ENCODE measurements around the gene GGACT. TPM values are rescaled to one million over a fixed set of nuclear protein-coding genes. Genes with fewer than 3 reads are reported as not detected.

Gene GGACT
- total and polyA plus RNA-seq, 12 donors: 1.8 to 16.0 (median 10.2) TPM

DNA sequence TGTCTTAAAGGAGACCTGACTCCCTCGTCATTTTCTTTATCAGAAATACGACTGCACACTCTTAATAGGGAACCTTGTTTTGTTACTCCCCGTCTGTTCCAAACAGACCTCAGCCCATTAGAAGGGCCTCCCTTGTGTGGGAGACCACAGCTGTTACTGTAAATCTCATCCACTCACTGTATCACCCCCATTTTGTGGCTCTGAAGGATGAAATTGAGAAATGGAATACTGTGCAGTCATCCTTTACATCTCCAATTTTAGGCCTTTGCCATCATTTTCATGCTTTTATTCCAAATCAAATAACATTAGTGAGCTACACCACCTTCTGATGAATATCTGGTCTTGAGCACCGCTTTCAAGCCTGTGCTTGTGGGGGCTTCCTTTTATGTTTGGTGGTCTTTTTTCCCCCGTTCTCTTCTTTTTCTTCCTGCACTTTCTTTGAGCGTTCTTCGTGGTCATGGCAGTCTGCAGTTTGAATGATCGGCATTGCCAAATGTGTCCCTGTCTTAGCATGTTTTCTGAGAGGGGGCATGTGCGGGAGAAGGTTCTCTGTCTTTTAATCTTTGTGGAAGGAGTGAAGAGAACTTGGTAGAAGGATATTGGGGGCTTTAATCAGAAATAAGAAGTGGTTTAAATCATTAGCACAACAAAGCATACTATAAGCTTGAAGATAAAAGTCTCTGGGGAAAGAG is 65.8 kb downstream of the GGACT start:
- Histone ChIP-seq H3K27ac (no peak overlapping the region), H3K27me3 (no peaks in the 10 kb centered on the region), H3K4me3 (no peak overlapping the region), H3K9me3 (replicated peaks in 1 of 3) (no peaks in the 10 kb centered on the region), H3K4me1 (replicated peaks in 1 of 2) (no peaks in the 10 kb centered on the region), H3K36me3 (replicated peaks in 1 of 2) (no peaks in the 10 kb centered on the region)
- TF ChIP-seq POLR2A (IDR thresholded peaks at IDR 0.05): no peak
- TF ChIP-seq, protein P1, sequence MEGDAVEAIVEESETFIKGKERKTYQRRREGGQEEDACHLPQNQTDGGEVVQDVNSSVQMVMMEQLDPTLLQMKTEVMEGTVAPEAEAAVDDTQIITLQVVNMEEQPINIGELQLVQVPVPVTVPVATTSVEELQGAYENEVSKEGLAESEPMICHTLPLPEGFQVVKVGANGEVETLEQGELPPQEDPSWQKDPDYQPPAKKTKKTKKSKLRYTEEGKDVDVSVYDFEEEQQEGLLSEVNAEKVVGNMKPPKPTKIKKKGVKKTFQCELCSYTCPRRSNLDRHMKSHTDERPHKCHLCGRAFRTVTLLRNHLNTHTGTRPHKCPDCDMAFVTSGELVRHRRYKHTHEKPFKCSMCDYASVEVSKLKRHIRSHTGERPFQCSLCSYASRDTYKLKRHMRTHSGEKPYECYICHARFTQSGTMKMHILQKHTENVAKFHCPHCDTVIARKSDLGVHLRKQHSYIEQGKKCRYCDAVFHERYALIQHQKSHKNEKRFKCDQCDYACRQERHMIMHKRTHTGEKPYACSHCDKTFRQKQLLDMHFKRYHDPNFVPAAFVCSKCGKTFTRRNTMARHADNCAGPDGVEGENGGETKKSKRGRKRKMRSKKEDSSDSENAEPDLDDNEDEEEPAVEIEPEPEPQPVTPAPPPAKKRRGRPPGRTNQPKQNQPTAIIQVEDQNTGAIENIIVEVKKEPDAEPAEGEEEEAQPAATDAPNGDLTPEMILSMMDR (IDR thresholded peaks at IDR 0.05): no peak
- intact Hi-C loops (cut with DNase I): no loop called here
- DNase-seq: no peak
- 96 to 98% (median 98%) methylated on average over 9 of the region's 9 CpGs for WGBS, 4 donors

DNA sequence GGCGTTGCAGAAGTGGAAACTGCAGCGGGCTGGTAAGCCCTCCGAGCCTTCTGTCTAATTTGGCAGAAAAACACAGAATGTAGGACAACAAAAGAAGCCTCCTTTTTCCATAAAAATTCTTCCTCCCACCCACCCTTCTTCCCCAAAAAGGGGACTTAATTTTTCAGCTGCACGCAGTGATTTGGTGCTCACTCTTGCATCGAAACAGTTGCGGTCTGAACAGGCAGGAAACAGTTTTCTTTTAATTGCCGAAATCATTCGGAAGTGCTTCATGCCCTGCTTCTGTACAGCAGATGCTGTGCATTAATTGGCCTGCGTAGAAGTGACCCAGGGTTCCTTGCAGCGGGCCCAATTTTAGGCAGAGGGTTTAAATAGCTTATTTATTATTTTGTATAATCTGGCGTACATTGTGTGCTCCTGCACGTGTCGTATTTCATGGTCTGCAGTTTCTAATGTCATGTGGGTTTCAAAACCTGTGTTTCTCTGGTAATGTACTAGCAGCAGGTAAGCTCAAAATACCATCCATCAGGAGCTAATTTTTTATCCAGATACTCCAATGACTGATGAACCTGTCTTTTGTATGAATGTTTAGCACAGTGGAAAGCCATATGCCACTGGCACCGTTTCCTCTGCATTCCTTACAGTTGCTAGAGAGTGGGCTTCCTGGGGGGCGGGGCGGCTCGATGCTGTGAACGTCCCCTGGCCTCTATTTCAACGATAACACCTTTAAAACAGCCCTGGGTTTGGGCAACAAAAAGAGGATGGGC is 66.6 kb downstream of the GGACT start:
- intact Hi-C loops (cut with DNase I): no loop called here
- H3K27ac ChIP-seq: no peak overlapping the region
- 84 to 97% (median 85%) methylated on average over 19 of the region's 19 CpGs for WGBS, 4 donors
- no peaks in the 10 kb centered on the region for H3K36me3 ChIP-seq (replicated peaks in 1 of 2)
- no peak for DNase-seq
- no peaks in the 10 kb centered on the region for H3K27me3 ChIP-seq
- TF ChIP-seq POLR2A (IDR thresholded peaks at IDR 0.05): no peak
- TF ChIP-seq, protein P1 (IDR thresholded peaks at IDR 0.05): no peak
- no peak overlapping the region for H3K4me3 ChIP-seq
- no peaks in the 10 kb centered on the region for H3K4me1 ChIP-seq (replicated peaks in 1 of 2)
- no peaks in the 10 kb centered on the region for H3K9me3 ChIP-seq (replicated peaks in 1 of 3)

DNA sequence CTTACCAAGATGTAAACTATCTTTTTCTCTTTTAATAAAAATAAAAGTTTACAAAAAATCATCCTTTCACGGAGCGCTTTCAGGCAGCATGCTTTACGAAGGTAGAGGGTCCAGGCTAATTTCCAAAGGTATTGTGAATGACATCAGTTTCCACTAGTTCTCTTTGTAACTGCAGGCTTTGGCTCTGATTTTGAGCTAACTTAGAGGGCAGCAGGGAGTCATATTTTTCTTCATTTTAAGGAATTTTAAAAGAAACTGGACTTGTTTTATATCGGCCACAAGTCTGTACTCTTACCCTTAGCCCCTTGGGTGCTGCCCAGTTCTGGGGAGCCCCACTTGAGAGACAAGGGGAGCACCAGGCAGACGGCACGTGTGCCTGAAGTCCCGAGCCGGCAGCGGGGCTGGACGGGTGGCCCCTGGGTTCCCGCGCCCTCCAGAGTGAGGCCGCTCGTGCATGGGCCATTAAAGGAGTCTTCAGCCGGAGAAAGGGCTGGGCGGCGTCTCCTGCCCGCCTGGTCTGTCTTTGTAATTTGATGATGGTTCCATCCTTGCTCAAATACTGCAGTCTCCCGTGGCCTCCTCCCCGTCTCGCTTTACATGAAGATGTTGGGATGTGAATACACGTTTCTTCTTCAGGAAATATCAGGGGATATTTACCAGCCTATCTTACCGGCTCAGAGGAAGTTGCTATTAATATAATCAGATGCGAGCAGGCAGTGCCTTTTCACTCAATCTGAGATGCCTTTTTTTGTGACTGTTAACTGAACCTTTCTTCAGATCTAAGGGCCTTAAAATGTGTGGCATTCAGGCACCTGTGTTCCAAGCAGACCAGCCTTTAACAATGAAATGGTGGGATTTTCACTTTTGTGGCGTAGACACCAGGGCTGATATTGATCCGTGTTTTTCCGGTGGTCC is 67.4 kb downstream of the GGACT start:
- Histone ChIP-seq H3K27me3 (no peaks in the 10 kb centered on the region), H3K27ac (no peak overlapping the region), H3K4me3 (no peak overlapping the region), H3K36me3 (replicated peaks in 1 of 2) (no peaks in the 10 kb centered on the region), H3K9me3 (replicated peaks in 1 of 3) (no peaks in the 10 kb centered on the region), H3K4me1 (replicated peaks in 1 of 2) (no peaks in the 10 kb centered on the region)
- DNase-seq: no peak
- intact Hi-C loops (cut with DNase I): no loop called here
- no peak for TF ChIP-seq POLR2A (IDR thresholded peaks at IDR 0.05)
- TF ChIP-seq, protein P1 (IDR thresholded peaks at IDR 0.05): no peak
- 81 to 89% (median 83%) methylated on average over 15 to 27 of the region's 27 CpGs for WGBS, 4 donors

DNA sequence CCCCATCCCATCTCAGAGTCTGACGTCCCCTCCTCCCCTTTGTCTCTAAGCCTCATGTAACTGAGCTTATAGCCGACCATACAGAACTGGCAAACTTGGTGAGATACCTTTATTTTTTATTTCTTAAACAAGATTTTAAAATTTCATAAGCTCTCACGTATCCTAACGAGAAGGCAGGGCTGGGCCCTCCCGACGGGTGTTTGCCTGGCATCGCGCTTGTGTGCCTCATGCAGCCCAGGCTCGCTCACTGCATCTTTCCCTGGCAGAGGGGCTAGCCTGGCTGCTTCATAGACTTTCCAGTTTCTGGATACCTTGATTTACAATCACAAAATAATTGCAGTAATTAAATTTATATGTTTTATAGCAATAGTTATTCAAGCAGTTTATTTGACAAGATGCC is 69.0 kb downstream of the GGACT start:
- Histone ChIP-seq H3K9me3 (replicated peaks in 1 of 3) (no peaks in the 10 kb centered on the region), H3K27me3 (no peaks in the 10 kb centered on the region), H3K4me3 (no peak overlapping the region), H3K36me3 (replicated peaks in 1 of 2) (no peaks in the 10 kb centered on the region), H3K4me1 (replicated peaks in 1 of 2) (peaks cover 0 to under 1% of the 10 kb centered on the region in 2 donors), H3K27ac (no peak overlapping the region)
- DNase-seq: no peak
- TF ChIP-seq POLR2A (IDR thresholded peaks at IDR 0.05): no peak
- TF ChIP-seq, protein P1 (IDR thresholded peaks at IDR 0.05): no peak
- 97% methylated on average over 9 of the region's 9 CpGs for whole genome bisulfite sequencing, 4 donors
- intact Hi-C loops (cut with DNase I): loop anchor here in 1 of 2 donors (5.0 to 10.0 kb wide), 4 partner anchors 285 to 865 kb away; no protein-coding TSS in a partner anchor

Data from adrenal gland (tissue), 12 donors.